ENCODE data around the gene CENPH. TPM values are rescaled to one million over a fixed set of nuclear protein-coding genes. Genes with fewer than 3 reads are reported as not detected.
A peak's percentile ranks its signal among the peaks of the same experiment; 100 is the strongest.

CENPH gene
- polyA plus RNA-seq, 1 donor from 2014 or later, result 9.7 TPM

- Histone ChIP-seq H3K79me2 (replicated peaks; ENCODE audit: insufficient read depth, low read length) (peaks cover 16% of the 10 kb centered on the region), H3K4me3 (ENCODE audit: low read length) (peak overlapping the region; percentile 93), H3K9ac (ENCODE audit: low read length) (peak overlapping the region; percentile 94), H3K27me3 (ENCODE audit: insufficient read depth, low read depth, low read length) (no peaks in the 10 kb centered on the region), H3K36me3 (ENCODE audit: insufficient read depth, low read length) (no peaks in the 10 kb centered on the region), H3F3A (ENCODE audit: insufficient read depth, low read length, poor library complexity, severe bottlenecking) (no peaks in the 10 kb centered on the region), H3K9me2 (ENCODE audit: insufficient read depth, low read length) (no peaks in the 10 kb centered on the region), H3K27ac (ENCODE audit: low read length) (peak overlapping the region; percentile 92), H3K9me3 (ENCODE audit: low read length) (no peaks in the 10 kb centered on the region), H3K4me2 (ENCODE audit: low read length) (peak overlapping the region; percentile 95), H2AFZ (ENCODE audit: low read depth, low read length) (peak overlapping the region; percentile 98), H4K20me1 (ENCODE audit: insufficient read depth) (no peaks in the 10 kb centered on the region)
- TF ChIP-seq SMC3 (conservative IDR thresholded peaks at IDR 0.05; ENCODE audit: poor library complexity), result no peak
- peak; percentile 81 for TF ChIP-seq REST (IDR thresholded peaks at IDR 0.05; ENCODE audit: borderline replicate concordance)
- TF ChIP-seq, protein P1, sequence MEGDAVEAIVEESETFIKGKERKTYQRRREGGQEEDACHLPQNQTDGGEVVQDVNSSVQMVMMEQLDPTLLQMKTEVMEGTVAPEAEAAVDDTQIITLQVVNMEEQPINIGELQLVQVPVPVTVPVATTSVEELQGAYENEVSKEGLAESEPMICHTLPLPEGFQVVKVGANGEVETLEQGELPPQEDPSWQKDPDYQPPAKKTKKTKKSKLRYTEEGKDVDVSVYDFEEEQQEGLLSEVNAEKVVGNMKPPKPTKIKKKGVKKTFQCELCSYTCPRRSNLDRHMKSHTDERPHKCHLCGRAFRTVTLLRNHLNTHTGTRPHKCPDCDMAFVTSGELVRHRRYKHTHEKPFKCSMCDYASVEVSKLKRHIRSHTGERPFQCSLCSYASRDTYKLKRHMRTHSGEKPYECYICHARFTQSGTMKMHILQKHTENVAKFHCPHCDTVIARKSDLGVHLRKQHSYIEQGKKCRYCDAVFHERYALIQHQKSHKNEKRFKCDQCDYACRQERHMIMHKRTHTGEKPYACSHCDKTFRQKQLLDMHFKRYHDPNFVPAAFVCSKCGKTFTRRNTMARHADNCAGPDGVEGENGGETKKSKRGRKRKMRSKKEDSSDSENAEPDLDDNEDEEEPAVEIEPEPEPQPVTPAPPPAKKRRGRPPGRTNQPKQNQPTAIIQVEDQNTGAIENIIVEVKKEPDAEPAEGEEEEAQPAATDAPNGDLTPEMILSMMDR (IDR thresholded peaks at IDR 0.05; ENCODE audit: poor library complexity, severe bottlenecking), result peak; percentile 52
- TF ChIP-seq POLR2AphosphoS5 (IDR thresholded peaks at IDR 0.05), result peak; percentile 84
- no peak for TF ChIP-seq EZH2 (IDR thresholded peaks at IDR 0.05; ENCODE audit: borderline replicate concordance, insufficient read depth, low read length, poor library complexity, severe bottlenecking)
- TF ChIP-seq MXI1 (conservative IDR thresholded peaks at IDR 0.05; ENCODE audit: poor library complexity, severe bottlenecking), result peak; percentile 82
- no peak for TF ChIP-seq RAD21 (conservative IDR thresholded peaks at IDR 0.05)
- TF ChIP-seq EP300 (conservative IDR thresholded peaks at IDR 0.05; ENCODE audit: poor library complexity, severe bottlenecking), result peak; percentile 49
- peak; percentile 64 for TF ChIP-seq TAF1 (IDR thresholded peaks at IDR 0.05; ENCODE audit: low read depth)
These were observed 28.5 kb downstream of the CENPH start for GRCh38 chr5:69217548-69218526.

- no peak overlapping the region for H3K4me2 ChIP-seq (ENCODE audit: low read length)
- H4K20me1 ChIP-seq (ENCODE audit: insufficient read depth), result no peaks in the 10 kb centered on the region
- TF ChIP-seq EZH2 (IDR thresholded peaks at IDR 0.05; ENCODE audit: borderline replicate concordance, insufficient read depth, low read length, poor library complexity, severe bottlenecking), result no peak
- TF ChIP-seq, protein P1 (IDR thresholded peaks at IDR 0.05; ENCODE audit: poor library complexity, severe bottlenecking), result no peak
- TF ChIP-seq TAF1 (IDR thresholded peaks at IDR 0.05; ENCODE audit: low read depth), result no peak
- no peak for TF ChIP-seq RAD21 (conservative IDR thresholded peaks at IDR 0.05)
- TF ChIP-seq REST (IDR thresholded peaks at IDR 0.05; ENCODE audit: borderline replicate concordance), result no peak
- no peak for TF ChIP-seq SMC3 (conservative IDR thresholded peaks at IDR 0.05; ENCODE audit: poor library complexity)
- no peak for TF ChIP-seq MXI1 (conservative IDR thresholded peaks at IDR 0.05; ENCODE audit: poor library complexity, severe bottlenecking)
- TF ChIP-seq EP300 (conservative IDR thresholded peaks at IDR 0.05; ENCODE audit: poor library complexity, severe bottlenecking), result no peak
- no peak for TF ChIP-seq POLR2AphosphoS5 (IDR thresholded peaks at IDR 0.05)
- H3K27ac ChIP-seq (ENCODE audit: low read length), result no peak overlapping the region
- H3K4me3 ChIP-seq (ENCODE audit: low read length), result no peak overlapping the region
- peaks cover 16% of the 10 kb centered on the region for H3K79me2 ChIP-seq (replicated peaks; ENCODE audit: insufficient read depth, low read length)
- H3K9me3 ChIP-seq (ENCODE audit: low read length), result no peaks in the 10 kb centered on the region
- no peaks in the 10 kb centered on the region for H3K36me3 ChIP-seq (ENCODE audit: insufficient read depth, low read length)
- no peaks in the 10 kb centered on the region for H3K9me2 ChIP-seq (ENCODE audit: insufficient read depth, low read length)
- no peak overlapping the region for H3K9ac ChIP-seq (ENCODE audit: low read length)
- no peaks in the 10 kb centered on the region for H3F3A ChIP-seq (ENCODE audit: insufficient read depth, low read length, poor library complexity, severe bottlenecking)
- no peak overlapping the region for H2AFZ ChIP-seq (ENCODE audit: low read depth, low read length)
- no peaks in the 10 kb centered on the region for H3K27me3 ChIP-seq (ENCODE audit: insufficient read depth, low read depth, low read length)
These were observed 30.6 kb downstream of the CENPH start for GRCh38 chr5:69219939-69220338.
